PC-9 (cell line): ENCODE measurements around the gene ZMYND19. TPM values are rescaled to one million over a fixed set of nuclear protein-coding genes. Genes with fewer than 3 reads are reported as not detected.
A peak's percentile ranks its signal among the peaks of the same experiment; 100 is the strongest.

Experiments used
- BruUV-seq: library from RNA; stranded (reverse); fragments of 400-500 nt; replicated peaks from 2 replicates; lab custom pipeline; 2021; lab: Mats Ljungman, UMichigan
- CTCF ChIA-PET: fragments of 300-600 bp; sonication (Branson Sonifier 250); formaldehyde crosslinking; loops from one replicate; lab custom pipeline; 2022; ENCODE audit warnings: antibody characterized with exemption; lab: Charles Lee
- POLR2A ChIA-PET: fragments of 300-600 bp; sonication (Branson Sonifier 250); formaldehyde crosslinking; loops from one replicate; lab custom pipeline; 2022; ENCODE audit warnings: antibody characterized with exemption; ENCODE audit not compliant: unreplicated experiment; lab: Charles Lee
- DNase-seq, 2 experiments: peaks; one replicate each; pipeline versions ENCODE4 v3.0.0 to v3.0.0-alpha.2; 2015 to 2022; ENCODE audit warnings: mixed read lengths in 1 of 2
- H2AFZ ChIP-seq: fragments of 200-600 bp; sonication (generic); 2 replicates; pipeline ENCODE4 v1.8.1; 2017; ENCODE audit warnings: antibody characterized with exemption
- H3F3A ChIP-seq: fragments of 200-600 bp; sonication (generic); 2 replicates; pipeline ENCODE4 v1.8.1; 2017; ENCODE audit warnings: antibody characterized with exemption, mild to moderate bottlenecking, low read depth; ENCODE audit not compliant: insufficient read depth
- H3K27ac ChIP-seq: fragments of 200-600 bp; sonication (generic); 2 replicates; pipeline ENCODE4 v1.6.1; 2016; ENCODE audit warnings: mixed run types
- H3K27me3 ChIP-seq: fragments of 200-600 bp; sonication (generic); 2 replicates; pipeline ENCODE4 v1.6.1; 2016; ENCODE audit warnings: low read depth, mixed run types; ENCODE audit not compliant: insufficient read depth
- H3K36me3 ChIP-seq: fragments of 200-600 bp; sonication (generic); 2 replicates; pipeline ENCODE4 v1.6.1; 2016; ENCODE audit warnings: low read depth, mixed run types
- H3K4me1 ChIP-seq: fragments of 200-600 bp; sonication (generic); replicated peaks from 2 replicates; pipeline ENCODE4 v1.6.1; 2016; ENCODE audit warnings: mixed run types; ENCODE audit not compliant: insufficient read depth
- H3K4me2 ChIP-seq: fragments of 200-600 bp; sonication (generic); 2 replicates; pipeline ENCODE4 v1.6.1; 2017; ENCODE audit warnings: mixed run types
- H3K4me3 ChIP-seq: fragments of 200-600 bp; sonication (generic); 2 replicates; pipeline ENCODE4 v1.6.1; 2016; ENCODE audit warnings: mixed run types
- H3K79me2 ChIP-seq: fragments of 200-600 bp; sonication (generic); 2 replicates; pipeline ENCODE4 v1.6.1; 2017; ENCODE audit warnings: low read depth, mixed run types
- H3K9me2 ChIP-seq: fragments of 200-600 bp; sonication (generic); 2 replicates; pipeline ENCODE4 v1.8.1; 2017; ENCODE audit warnings: mild to moderate bottlenecking; ENCODE audit not compliant: insufficient read depth
- H3K9me3 ChIP-seq: fragments of 200-600 bp; sonication (generic); 2 replicates; pipeline ENCODE4 v1.8.1; 2016; ENCODE audit warnings: low read depth; ENCODE audit not compliant: insufficient read depth
- H4K20me1 ChIP-seq: fragments of 200-600 bp; sonication (generic); 2 replicates; pipeline ENCODE4 v1.8.1; 2017; ENCODE audit not compliant: insufficient read depth
- EZH2 ChIP-seq: fragments of 200-600 bp; sonication (generic); IDR thresholded peaks from 2 replicates; pipeline ENCODE4 v1.8.0; 2017; ENCODE audit warnings: antibody characterized with exemption, low read depth
- intact Hi-C: fragments of 100-400 bp; cut with micrococcal nuclease; formaldehyde crosslinking; loops from one replicate; pipeline ENCODE4 v1.10.0; 2022; ENCODE audit not compliant: unreplicated experiment
- total RNA-seq: library from RNA; stranded (reverse); gene quantifications from 2 replicates; pipeline ENCODE4 v1.2.3, GENCODE V29; 2021
- TF ChIP-seq, protein P1 (sequence below): fragments of 200-600 bp; sonication (generic); conservative IDR thresholded peaks from 2 replicates; pipeline ENCODE4 v1.6.1; 2017; ENCODE audit warnings: mixed run types, antibody characterized with exemption, mild to moderate bottlenecking, moderate library complexity

ZMYND19 gene
- total RNA-seq, 1 experiment from 2014 or later, result 47.7 TPM

DNA sequence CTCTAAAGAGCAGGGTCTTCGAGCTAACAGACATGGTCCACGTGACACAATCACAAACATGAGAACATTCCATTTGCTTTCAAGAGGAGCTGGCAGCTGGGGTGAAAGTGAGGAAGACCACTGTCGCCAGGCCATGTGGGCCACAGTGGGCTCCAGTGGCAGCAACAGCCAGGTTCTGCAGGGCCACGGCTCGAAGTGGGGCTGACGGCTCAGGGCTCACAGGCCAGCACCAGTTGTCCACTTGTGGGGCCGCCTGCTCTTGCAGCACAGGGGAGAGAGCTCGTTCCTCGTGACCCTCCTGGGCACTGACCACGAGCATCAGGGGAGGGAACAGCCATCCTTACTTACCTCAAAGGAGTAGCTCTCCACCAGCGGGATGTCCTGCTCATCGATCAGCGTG is 2.0 kb downstream of the ZMYND19 start:
- Histone ChIP-seq H3K27ac (no peak overlapping the region), H3K9me2 (no peaks in the 10 kb centered on the region), H3K4me2 (peak overlapping the region; percentile 91), H4K20me1 (peaks cover 12% of the 10 kb centered on the region), H3K36me3 (peaks cover 8% of the 10 kb centered on the region; the same call in 1 of the 2 replicates), H3K27me3 (no peaks in the 10 kb centered on the region), H3K9me3 (no peaks in the 10 kb centered on the region), H3K4me3 (no peak overlapping the region), H3K4me1 (peaks cover 13% of the 10 kb centered on the region), H2AFZ (no peak overlapping the region), H3K79me2 (peaks cover 18% of the 10 kb centered on the region), H3F3A (peaks cover 6% of the 10 kb centered on the region; the same call in 1 of the 2 replicates)
- no peak for TF ChIP-seq EZH2
- TF ChIP-seq, protein P1, sequence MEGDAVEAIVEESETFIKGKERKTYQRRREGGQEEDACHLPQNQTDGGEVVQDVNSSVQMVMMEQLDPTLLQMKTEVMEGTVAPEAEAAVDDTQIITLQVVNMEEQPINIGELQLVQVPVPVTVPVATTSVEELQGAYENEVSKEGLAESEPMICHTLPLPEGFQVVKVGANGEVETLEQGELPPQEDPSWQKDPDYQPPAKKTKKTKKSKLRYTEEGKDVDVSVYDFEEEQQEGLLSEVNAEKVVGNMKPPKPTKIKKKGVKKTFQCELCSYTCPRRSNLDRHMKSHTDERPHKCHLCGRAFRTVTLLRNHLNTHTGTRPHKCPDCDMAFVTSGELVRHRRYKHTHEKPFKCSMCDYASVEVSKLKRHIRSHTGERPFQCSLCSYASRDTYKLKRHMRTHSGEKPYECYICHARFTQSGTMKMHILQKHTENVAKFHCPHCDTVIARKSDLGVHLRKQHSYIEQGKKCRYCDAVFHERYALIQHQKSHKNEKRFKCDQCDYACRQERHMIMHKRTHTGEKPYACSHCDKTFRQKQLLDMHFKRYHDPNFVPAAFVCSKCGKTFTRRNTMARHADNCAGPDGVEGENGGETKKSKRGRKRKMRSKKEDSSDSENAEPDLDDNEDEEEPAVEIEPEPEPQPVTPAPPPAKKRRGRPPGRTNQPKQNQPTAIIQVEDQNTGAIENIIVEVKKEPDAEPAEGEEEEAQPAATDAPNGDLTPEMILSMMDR, result no peak
- ChIA-PET CTCF (interaction anchor here (0.8 kb wide), 1 partner anchor 30 kb away, joined by 3 read pairs; the partner anchor contains the start of gene EHMT1), POLR2A (interaction anchor here (0.5 to 0.6 kb wide), 3 partner anchors 19 to 365 kb away, joined by 3 to 17 read pairs (median 3); partner anchors contain the start of gene NRARP)
- DNase-seq, result no peak
- intact Hi-C loops, result no loop called here
- no TSS peak for BruUV-seq

- no TSS peak for BruUV-seq
Measured at GRCh38 chr9:137586854-137587253, 3.5 kb downstream of the ZMYND19 start.

GRCh38 chr9:137583957-137584356 is 6.4 kb downstream of the ZMYND19 start:
- no TSS peak for BruUV-seq
- H3K4me2 ChIP-seq, result no peak overlapping the region
- no peak for DNase-seq
- H3K9me2 ChIP-seq, result no peaks in the 10 kb centered on the region
- H3K27ac ChIP-seq, result no peak overlapping the region
- CTCF ChIA-PET, result interaction anchor here (0.5 kb wide), 1 partner anchor 161 kb away, joined by 9 read pairs; the partner anchor contains the start of genes EXD3 and NOXA1
- no peaks in the 10 kb centered on the region for H3K27me3 ChIP-seq
- H3F3A ChIP-seq, result peaks cover 23% of the 10 kb centered on the region; the same call in 1 of the 2 replicates
- no peak overlapping the region for H2AFZ ChIP-seq
- H4K20me1 ChIP-seq, result peaks cover 6% of the 10 kb centered on the region; the same call in 1 of the 2 replicates
- peaks cover 10% of the 10 kb centered on the region for H3K79me2 ChIP-seq
- intact Hi-C loops, result loop anchor here (2.0 kb wide), 1 partner anchor 89 kb away; no protein-coding TSS in a partner anchor
- peaks cover 7% of the 10 kb centered on the region for H3K4me1 ChIP-seq
- no peak for TF ChIP-seq EZH2
- TF ChIP-seq, protein P1, result no peak
- POLR2A ChIA-PET, result no interaction called here
- H3K4me3 ChIP-seq, result no peak overlapping the region
- no peaks in the 10 kb centered on the region for H3K9me3 ChIP-seq
- peaks cover 12% of the 10 kb centered on the region; the same call in 1 of the 2 replicates for H3K36me3 ChIP-seq

More at GRCh38 chr9:137586854-137587253, 3.5 kb downstream of the ZMYND19 start:
- Histone ChIP-seq H3K27me3 (no peaks in the 10 kb centered on the region), H3F3A (peaks cover 17% of the 10 kb centered on the region; the same call in 1 of the 2 replicates), H3K4me3 (no peak overlapping the region), H3K36me3 (peaks cover 11% of the 10 kb centered on the region; the same call in 1 of the 2 replicates), H3K4me1 (peaks cover 13% of the 10 kb centered on the region), H3K9me2 (no peaks in the 10 kb centered on the region), H3K27ac (no peak overlapping the region), H3K4me2 (no peak overlapping the region), H3K79me2 (peaks cover 18% of the 10 kb centered on the region), H4K20me1 (peaks cover 12% of the 10 kb centered on the region), H2AFZ (no peak overlapping the region), H3K9me3 (no peaks in the 10 kb centered on the region)
- no peak for DNase-seq
- intact Hi-C loops, result no loop called here
- CTCF ChIA-PET, result interaction anchor here (0.6 kb wide), 1 partner anchor 904 kb away, joined by 4 read pairs; no protein-coding TSS in a partner anchor
- POLR2A ChIA-PET, result no interaction called here
- TF ChIP-seq, protein P1, result no peak
- TF ChIP-seq EZH2, result no peak
